ES-I3 (cell line): ENCODE data around the gene NUPR1.

ENCODE experiments used
- H3K36me3 ChIP-seq: 2 replicates; pipeline ENCODE4 v1.6.1; 2013; ENCODE audit warnings: mild to moderate bottlenecking, low read length, control low read depth, moderate library complexity; ENCODE audit not compliant: insufficient read depth
- H3K4me1 ChIP-seq: 2 replicates; pipeline ENCODE4 v1.6.1; 2013; ENCODE audit warnings: mild to moderate bottlenecking, control low read depth, low read length; ENCODE audit not compliant: insufficient read depth
- H3K9ac ChIP-seq: 2 replicates; pipeline ENCODE4 v1.6.1; 2013; ENCODE audit warnings: low read depth, mild to moderate bottlenecking, low read length, moderate library complexity
- H3K9me3 ChIP-seq: 2 replicates; pipeline ENCODE4 v1.6.1; 2013; ENCODE audit warnings: mild to moderate bottlenecking, low read length, moderate library complexity; ENCODE audit not compliant: control insufficient read depth, insufficient read depth

NUPR1 gene

DNA sequence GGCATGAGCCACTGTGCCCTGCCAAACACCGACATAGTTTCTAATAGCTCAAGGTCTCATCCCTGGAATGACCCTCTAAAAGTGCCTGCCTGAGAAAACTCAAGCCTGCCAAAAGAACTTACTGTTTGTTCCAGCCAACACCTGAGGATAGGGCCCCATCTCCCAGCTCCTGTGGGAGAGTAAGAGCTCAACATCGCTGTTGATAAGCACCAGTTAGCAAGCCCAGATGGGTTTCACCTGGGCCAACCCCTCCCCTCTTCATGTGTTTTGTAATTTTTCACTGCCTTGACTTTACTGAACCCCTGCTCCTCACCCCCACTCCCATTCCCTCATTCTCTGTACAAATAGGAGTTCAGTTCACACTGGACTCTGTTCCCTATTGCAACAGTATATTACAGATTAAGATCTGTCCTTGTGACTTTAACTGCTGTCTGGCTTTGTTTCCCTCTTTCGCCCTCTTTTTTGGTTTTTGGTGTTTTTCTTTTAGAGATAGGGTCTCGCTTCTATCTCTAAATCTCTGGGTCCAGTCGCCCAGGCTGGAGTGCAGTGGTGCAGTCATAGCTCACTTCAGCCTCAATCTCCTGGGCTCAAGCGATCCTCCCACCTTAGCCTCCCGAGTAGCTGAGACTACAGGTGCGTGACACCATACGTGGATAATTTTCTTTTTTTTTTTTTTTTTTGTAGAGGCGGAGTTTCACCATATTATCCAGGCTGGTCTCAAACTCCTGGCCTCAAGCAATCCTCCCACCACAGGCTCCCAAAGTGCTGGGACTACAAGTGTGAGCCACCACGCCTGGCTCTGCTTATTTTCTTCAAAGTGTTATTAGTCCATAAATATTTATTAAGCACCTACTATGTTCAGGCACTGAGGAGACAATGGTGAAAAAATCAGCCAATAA lies 12.3 kb downstream of the NUPR1 start:
- Histone ChIP-seq H3K9me3 (no peaks in the 10 kb centered on the region; the same call in 1 of the 2 replicates), H3K36me3 (no peaks in the 10 kb centered on the region), H3K4me1 (no peaks in the 10 kb centered on the region), H3K9ac (no peak overlapping the region)

DNA sequence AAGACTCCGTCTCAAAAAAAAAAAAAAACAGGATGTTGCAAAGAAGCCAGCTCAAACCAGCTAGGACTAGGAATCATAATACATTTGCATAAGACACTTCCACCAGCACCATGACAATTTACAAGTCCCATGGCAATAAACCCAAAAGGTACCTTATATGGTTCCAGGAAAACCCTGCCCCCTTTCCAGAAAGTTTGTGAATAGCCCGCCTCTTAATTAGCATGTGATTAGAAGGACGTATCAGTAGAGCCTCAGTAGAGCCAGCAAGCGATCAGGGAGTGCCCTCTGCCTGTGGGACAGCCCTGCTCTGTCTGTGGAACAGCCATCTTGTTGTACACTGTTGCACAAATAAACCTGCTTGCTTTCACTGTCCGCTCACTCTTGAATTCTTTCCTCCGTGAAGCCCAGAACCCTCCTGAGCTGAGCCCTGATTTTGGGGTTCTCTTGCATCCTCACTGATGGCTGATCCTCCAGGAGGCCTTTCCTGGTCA lies 14.0 kb downstream of the NUPR1 start:
- Histone ChIP-seq H3K4me1 (no peaks in the 10 kb centered on the region), H3K9ac (no peak overlapping the region), H3K9me3 (no peaks in the 10 kb centered on the region; the same call in 1 of the 2 replicates), H3K36me3 (no peaks in the 10 kb centered on the region)

DNA sequence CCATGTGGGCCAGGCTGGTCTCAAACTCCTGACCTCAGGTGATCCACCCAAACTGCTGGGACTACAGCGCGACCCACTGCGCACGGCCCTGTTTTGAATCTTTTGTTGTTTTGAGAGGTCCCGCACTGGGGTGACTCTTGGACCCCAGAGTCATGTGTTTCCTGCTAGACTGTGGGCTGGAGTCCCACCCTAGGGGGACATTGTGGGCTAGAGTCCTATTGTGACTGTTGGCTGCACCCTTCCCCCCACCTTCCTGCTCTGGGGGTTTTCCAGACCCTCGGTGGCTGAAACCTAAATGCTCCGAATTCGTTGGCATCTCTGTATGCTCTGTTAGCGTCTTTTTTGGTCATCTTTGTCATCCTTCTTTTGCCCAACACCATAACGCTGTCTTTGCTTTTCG lies 16.0 kb downstream of the NUPR1 start:
- Histone ChIP-seq H3K36me3 (no peaks in the 10 kb centered on the region), H3K9ac (no peak overlapping the region), H3K4me1 (no peaks in the 10 kb centered on the region), H3K9me3 (no peaks in the 10 kb centered on the region; the same call in 1 of the 2 replicates)

DNA sequence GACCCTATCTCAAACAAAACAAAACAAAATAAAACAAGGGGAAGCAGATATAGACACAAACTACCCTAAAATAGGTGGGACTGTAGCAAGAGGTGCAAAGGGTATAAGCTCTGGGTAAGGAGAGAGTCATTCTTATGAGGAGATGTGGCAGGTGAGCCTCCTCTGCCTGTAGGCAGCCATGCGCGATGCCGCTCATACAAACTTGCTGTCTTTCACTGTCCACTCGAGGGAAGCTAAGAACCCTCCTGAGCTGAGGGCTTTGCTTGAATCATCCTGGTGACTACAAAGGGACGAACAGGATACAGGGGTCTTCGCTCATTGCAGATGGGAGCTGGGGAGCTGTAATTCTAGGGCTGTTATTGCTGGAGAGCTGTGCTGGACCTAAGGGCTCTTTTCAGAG lies 17.3 kb downstream of the NUPR1 start:
- no peaks in the 10 kb centered on the region for H3K4me1 ChIP-seq
- H3K36me3 ChIP-seq, result no peaks in the 10 kb centered on the region
- H3K9me3 ChIP-seq, result no peaks in the 10 kb centered on the region; the same call in 1 of the 2 replicates
- no peak overlapping the region for H3K9ac ChIP-seq

DNA sequence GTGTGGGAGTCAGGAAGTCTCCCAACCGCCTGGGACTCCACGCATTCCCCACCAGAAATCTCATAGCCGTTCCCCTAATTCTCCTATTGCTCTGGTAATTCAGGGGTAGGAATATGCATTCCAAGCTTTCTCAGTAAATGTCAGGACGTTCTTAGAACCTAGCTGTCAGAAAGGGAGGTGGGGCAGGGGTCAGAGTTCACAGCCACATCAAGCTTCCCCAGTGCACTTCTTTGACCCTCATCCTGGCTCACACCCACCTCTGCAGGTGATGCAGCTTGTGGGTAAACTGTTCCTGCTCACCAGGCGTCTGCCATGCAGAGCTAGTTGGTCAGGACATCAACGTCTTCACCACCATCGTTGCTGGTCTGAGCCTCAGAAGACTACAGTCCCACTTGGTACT lies 18.1 kb downstream of the NUPR1 start:
- Histone ChIP-seq H3K36me3 (no peaks in the 10 kb centered on the region), H3K4me1 (no peaks in the 10 kb centered on the region)

DNA sequence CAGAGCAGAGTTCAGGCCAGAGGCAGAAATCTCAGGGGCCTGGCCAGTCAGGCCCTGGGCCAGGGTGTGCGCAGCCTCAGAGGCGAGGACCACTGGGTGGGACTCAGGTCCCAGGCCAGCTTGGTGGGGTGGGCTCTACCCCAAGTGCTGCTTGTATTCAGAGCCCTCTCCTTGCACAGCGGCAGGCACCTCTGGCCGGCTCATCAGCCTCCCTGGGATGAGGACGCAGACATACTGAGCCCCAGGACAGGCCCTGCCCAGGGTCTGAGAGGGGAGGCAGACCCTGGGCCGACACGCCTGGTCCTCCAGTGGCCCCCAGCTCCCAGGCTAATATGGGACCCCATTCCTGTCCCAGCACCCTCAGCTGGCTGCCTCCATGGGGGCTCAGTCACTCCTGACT lies 24.5 kb downstream of the NUPR1 start:
- H3K36me3 ChIP-seq, result no peaks in the 10 kb centered on the region
- H3K9me3 ChIP-seq, result no peaks in the 10 kb centered on the region
- H3K4me1 ChIP-seq, result no peaks in the 10 kb centered on the region
- no peak overlapping the region for H3K9ac ChIP-seq

More for the DNA sequence above, 18.1 kb downstream of the NUPR1 start:
- Histone ChIP-seq H3K9me3 (no peaks in the 10 kb centered on the region; the same call in 1 of the 2 replicates), H3K9ac (no peak overlapping the region)

DNA sequence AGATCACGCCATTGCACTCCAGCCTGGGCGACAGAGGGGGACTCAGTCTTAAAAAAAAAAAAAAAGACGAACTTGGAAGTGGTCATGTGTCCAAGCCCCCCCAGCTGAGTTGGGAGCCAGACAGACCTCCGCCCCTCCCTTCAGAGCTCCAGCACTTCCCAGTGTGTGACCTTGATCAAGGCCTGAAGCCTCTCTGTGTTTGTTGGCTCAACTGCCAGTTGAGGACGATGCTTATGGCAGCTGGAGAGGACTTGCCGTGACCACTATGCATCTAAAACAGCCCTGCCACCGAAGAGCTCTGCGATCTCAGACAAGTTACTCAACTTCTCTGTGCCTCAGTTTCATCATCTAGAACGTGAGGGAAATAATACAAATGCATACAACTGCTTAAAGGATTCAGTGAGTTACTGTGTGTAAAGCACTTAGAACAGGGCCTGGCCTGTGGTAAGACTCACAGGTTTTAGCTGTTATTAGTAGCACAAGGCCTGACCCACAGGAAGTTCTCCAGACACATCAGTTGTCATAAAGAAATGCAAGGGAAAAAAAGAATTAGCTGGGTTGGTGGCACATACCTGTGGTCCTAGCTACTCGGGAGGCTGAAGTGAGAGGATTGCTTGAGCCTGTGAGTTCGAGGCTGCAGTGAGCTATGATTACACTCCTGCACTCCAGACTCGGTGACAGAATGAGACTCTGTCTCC lies 25.1 kb downstream of the NUPR1 start:
- Histone ChIP-seq H3K36me3 (no peaks in the 10 kb centered on the region), H3K9me3 (no peaks in the 10 kb centered on the region), H3K4me1 (no peaks in the 10 kb centered on the region), H3K9ac (no peak overlapping the region)

DNA sequence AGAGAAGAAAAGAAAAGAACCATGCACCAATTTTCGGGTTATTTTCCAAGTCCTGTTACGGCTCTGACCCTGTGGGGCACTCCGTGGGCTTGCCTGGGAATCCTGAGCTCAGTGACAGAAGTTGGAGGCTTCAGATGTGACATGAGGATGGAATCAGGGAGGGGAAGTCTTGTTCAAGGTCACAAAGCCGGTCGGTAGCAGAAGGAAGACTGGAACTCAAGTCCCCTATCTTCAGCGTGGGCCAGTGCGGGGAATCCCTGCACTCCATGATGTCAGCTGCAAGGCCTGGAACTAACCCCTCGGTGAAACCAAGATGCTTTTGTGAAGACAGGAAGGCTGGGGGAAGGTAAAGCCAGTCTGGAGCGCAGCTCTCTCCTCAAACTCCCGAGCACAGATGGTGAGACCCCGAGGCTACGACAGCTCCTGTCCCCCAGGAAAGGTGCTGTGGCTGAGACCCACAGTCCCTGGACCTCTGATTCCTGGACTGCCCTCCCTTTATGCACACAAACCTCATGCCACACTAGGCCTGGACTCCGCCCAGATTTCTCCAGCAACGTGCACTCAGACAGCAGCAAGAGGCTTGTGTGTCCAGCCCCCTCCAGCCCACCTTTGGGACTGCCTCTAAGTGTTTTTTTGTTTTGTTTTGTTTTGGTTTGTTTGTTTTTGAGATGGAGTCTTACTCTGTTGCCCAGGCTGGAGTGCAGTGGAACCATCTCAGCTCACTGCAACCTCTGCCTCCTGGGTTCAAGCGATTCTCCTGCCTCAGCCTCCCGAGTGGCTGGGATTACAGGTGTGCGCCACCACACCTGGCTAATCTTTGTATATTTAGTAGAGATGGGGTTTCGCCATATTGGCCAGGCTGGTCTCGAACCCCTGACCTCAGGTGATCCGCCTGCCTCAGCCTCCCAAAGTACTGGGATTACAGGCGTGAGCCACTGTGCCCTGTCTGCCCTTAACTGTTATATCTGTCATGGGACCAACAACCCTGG lies 26.7 kb downstream of the NUPR1 start:
- Histone ChIP-seq H3K36me3 (no peaks in the 10 kb centered on the region), H3K9me3 (no peaks in the 10 kb centered on the region), H3K4me1 (no peaks in the 10 kb centered on the region), H3K9ac (no peak overlapping the region)

DNA sequence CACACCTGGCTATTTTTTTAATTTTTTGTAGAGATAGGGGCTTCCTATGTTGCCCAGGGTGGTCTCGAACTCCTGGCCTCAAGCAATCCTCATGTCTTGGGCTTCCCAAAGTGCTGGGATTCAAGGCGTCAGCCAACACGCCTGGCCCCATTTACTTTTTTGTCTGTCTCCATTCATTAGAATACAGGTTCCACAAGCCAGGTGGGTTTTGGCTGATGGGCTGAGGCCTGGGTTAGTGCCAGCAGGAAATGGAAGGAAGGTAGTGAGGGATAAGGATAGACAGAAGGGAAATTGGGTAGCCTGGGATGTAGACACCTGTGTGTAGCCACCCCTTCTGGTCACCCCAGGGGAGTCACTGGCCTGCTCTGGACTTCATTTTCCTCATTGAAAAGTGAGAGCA lies 27.7 kb downstream of the NUPR1 start:
- Histone ChIP-seq H3K36me3 (no peaks in the 10 kb centered on the region), H3K9ac (no peak overlapping the region), H3K9me3 (no peaks in the 10 kb centered on the region), H3K4me1 (no peaks in the 10 kb centered on the region)

DNA sequence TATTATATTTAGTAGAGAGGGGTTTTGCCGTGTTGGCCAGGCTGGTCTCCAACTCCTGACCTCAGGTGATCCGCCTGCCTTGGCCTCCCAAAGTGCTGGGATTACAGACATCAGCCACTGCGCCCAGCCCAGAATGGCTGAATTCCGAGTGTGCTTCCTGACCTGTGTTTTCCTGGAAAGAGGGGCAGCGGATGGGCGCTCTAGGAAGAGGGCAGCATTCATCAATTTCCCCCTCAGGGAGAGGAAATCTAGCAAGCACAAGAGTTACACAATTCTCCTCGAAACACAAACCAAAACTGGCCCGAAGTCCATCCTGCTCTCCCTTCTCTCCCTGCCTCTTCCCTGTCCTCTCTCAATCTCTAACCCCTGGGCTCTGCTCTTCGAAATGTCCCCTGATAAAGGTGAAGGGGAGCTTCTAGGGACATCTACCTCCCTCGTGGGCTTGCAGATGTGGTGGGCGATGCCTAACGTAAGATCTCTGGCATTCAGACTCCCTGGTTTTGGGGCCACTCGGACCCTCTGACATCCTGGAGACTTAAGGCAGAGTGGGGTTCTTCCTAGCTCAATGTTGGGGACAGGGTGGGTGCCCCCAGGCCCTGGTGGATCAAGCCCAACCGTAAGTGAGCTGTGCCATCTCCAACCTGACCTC lies 33.2 kb downstream of the NUPR1 start:
- Histone ChIP-seq H3K9ac (no peak overlapping the region), H3K36me3 (no peaks in the 10 kb centered on the region), H3K9me3 (no peaks in the 10 kb centered on the region), H3K4me1 (no peaks in the 10 kb centered on the region; the same call in 1 of the 2 replicates)

DNA sequence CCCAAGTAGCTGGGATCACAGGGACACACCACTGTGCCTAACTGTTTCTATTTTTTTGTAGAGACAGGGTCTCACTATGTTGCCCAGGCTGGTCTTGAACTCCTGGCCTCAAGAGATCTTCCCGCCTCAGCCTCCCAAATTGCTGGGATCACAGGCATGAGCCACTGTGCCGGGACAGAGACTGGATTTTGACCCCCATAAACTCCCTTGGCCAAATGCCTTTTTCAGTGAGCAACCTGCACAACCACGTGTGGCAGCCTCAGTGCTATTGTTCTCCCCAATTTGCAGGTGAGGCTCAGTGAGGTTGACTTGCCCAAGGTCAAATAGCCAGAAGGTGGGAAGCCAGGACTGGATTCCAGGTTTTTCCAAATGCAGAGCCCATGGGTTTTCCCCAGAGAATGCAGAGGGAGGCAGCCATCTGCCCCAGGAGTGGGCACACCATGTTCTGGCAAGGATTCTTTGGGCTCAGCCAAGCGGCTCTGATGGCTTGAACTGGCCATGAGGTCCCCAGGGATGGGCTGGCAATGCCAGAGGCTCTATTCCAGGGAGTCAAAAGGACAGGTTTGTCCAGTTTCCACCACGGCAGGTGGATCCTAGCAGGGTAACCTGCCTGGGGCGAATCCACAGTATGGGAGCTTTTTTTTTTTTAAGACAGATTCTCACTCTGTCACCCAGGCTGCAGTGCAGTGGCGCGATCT lies 33.9 kb downstream of the NUPR1 start:
- Histone ChIP-seq H3K9ac (no peak overlapping the region), H3K9me3 (no peaks in the 10 kb centered on the region), H3K36me3 (no peaks in the 10 kb centered on the region), H3K4me1 (no peaks in the 10 kb centered on the region; the same call in 1 of the 2 replicates)

DNA sequence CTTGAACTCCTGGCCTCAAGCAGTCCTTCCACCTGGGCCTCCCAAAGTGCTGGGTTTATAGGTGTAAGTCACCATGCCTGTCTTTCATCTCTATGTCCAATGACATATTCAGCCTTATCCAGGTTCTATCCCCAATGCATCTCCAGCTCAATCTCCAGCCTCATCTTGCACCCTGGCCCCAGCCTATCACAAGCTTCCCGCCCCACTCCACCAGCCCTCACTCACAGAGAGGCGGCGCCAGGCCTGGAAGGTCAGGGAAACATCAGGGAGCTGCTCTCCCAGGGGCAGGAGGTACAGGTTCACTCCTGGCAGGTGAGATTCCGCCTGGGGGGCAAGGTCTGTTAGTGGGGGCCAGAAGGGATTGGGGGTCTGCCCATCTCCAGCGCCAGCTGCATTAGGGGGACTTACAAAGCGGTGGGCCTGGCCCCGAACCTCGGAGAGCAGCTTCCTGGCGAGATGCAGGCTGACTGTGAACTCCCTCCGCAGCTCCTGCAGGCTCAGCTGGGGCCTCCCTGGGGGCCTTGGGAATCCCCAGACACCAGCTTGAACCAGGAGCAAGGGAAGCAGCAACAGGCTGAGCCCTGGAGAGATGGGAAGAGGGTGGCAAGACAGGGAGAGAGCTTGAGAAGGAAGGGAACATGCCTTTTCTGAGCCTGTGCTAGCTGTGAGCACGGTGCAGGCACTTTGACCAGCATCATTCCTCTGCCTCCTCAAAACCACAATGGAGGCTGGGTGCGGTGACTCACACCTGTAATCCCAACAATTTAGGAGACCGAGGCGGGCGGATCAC lies 35.1 kb downstream of the NUPR1 start:
- no peaks in the 10 kb centered on the region for H3K9me3 ChIP-seq
- no peaks in the 10 kb centered on the region for H3K36me3 ChIP-seq
- H3K9ac ChIP-seq, result no peak overlapping the region
- H3K4me1 ChIP-seq, result no peaks in the 10 kb centered on the region; the same call in 1 of the 2 replicates
